ENCODE data around the gene SEC61A2. TPM values are rescaled to one million over a fixed set of nuclear protein-coding genes. Genes with fewer than 3 reads are reported as not detected.

Gene SEC61A2
- total RNA-seq, 1 donor from 2014 or later: 18.6 TPM

DNA sequence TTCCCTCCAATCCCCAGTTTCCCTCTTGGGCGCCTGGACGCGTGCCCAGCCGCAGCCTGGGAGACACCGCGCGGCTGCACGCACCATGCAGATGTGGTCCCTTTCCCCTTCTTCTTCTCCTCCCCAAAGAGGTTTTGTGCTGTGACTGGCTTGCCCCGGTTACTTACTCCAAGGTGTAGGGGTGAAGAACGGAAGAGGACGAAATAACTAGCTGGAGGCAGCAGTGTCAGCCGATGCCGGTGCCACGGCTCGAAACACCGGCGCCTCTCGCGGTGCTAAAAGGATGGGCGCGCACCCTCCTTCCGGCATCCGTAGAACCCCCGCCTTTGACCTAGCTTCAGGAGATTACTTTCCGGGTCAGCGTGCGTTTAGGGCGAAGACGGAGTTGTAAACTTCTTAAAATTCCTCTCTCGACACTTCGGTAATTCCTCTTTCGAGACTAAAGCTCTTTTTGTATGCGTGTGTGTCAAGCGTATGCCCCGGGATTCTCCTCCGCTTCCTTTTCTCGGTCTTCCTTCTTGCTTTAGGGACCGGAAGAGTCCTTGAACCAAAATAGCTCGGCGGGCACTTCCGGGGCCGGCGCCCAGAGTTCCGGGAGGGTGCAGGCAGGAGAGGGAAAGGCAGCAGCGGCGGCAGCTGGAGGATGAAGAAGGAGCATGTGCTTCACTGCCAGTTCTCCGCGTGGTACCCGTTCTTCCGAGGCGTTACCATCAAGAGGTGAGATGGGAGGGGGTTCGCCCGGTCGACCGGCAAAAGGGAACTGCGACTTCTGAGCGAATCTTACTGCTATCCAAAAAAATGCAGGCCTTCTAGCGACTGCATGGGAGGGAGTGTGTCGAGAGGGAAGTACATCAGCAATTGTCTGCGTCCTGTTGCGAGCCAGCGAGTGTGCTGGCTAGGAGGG lies 66.4 kb downstream of the SEC61A2 start, which contains the start of the genes CDC123 and NUDT5:
Gene CDC123, plus strand, starts transcription at position 586 of the 904 bp plus-strand sequence. Its CDS starts 58 bp downstream, at position 644.
Gene NUDT5, minus strand, starts transcription at position 289 of the 904 bp plus-strand sequence. CDS start 9,600 bp downstream, outside the sequence.
- peak; percentile 94 for DNase-seq (ENCODE audit: low read depth)

DNA sequence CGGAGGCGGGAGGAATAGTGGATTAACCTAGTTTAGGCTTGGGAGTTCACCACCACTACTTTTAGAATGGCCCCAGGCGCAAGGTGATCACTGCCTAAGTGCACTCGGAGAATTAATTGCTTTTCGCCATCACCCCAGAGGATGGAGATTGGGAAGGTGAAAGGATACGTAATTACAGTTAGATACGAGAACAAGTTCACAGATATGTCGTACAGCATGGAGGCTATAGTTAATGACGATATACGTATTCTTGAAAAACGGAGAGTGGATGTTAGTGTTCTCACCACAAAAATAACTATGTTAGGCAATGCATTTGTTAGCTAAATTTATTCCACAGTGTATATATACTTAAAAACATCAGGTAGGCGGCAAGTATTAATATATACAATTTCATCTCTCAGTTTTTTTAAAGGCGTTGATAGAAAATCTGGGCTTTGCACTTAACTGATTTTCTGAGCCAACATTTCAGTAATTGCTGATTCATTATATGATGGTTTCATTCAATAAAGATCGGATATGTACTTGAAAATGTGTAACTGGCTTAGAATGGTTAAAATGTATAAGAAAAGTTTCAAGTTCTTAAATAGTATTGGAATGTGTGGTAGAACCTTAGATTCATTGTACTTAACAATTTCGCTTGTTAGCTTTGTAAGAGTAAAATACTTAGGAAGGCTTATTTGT lies 67.2 kb downstream of the SEC61A2 start:
- no peak for DNase-seq (ENCODE audit: low read depth)

DNA sequence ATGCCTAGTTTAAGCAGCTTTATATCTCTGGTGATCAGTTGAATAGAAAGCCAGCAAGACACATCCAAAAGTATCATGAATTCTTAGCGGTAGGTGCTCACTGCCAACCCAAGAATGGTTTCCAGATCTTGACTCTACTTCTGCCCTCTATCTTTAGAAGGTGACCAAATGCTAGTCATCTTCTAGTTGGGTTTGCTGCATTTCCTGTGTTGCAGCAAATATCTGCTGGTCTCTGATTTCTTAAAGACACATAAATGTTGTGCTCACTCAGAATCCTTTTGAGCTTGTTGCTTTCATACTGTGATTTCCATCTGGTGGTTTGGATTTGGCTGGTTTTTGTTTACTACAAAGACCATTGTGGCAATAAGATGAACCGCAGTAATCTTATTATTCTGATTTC lies 68.7 kb downstream of the SEC61A2 start:
- DNase-seq (ENCODE audit: low read depth): no peak

DNA sequence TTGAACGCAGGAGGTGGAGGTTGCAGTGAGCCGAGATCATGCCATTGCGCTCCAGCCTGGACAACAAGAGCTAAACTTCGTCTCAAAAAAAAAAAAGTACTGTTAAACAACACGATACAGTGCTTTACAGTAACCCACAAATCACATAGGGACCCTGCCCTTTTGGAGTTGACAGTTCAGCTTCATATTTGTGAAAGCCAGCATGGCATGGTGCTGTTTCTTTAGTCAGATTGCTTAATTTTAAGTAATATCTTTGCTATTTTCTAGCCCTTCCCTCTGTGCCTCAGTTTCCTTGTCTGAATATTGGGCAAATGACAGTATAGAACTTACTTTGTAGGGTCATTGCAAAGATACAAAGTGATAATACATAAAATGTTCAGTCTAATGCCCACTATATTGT lies 71.4 kb downstream of the SEC61A2 start:
- DNase-seq (ENCODE audit: low read depth): no peak

DNA sequence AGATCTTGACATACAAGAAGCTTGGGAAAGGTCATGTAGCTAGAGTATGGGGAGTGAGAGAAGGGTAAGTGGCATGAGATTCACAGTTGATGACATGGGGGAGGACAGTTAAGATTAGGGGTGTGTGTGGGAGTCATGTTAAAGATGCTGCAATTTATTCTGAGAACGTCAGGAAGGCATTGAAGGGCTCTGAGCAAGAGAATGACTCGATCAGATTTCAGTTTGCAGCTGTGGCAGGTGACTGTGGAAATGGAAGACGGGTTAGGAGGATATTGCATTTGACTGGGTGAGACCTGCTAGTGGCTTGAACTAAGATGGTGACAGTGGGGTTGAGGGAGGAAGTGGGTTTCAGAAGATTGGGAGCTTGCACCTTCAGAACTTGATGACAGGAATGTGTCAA lies 72.1 kb downstream of the SEC61A2 start:
- peak; percentile 39 for DNase-seq (ENCODE audit: low read depth)

DNA sequence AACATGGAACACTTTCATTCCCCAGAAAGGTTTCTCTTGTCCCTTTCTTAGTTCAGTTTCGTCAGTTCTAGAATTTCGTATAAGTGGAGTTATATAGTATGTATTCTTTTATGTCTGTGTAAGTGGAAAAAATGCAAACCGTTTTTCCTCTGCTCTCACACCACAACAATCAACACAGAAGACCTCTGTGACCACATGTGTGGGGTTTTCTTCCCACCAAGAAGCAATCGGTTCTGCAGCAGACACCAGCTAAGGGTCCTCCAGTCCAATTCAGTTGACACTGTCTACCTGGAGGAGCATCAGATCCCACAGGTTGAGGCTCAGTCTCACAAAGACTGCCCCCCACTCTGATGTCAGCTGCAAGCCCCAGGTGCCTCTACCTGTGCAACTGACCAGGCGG lies 72.7 kb downstream of the SEC61A2 start:
- DNase-seq (ENCODE audit: low read depth): no peak

DNA sequence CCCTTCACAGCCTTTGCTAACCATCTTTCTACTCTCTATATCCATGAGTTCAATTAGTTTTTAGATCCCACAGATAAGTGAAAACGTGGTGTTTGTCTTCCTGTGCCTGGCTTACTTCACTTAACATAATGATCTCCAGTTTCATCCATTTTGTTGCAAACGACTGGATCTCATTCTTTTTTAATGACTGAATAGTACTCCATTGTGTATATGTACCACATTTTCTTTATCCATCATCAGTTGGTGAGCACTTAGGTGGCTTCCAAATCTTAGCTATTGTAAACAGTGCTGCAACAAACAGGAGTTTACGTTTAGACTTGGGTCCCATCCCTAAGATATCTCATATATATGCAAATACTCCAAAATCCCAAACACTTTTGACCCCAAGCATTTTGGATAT lies 75.6 kb downstream of the SEC61A2 start:
- no peak for DNase-seq (ENCODE audit: low read depth)

DNA sequence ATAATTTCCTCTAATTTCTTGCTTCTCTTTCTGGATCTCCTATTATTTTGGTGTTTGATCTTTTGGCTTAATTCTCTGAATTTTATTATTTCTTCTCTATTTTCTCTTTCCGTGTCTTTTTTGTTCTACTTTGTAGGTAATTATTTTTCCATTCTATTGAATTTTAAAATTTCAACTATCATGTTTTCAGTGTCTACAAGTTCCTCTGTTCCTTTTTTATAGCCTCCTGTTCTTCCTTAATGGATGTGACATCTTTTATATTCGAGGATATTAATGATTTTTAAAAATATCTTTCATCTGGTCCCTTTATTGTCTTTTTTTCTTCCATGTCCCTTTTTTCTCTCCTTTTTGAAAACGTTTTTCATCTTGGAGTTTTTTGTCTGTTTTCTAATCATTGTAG lies 77.6 kb downstream of the SEC61A2 start:
- no peak for DNase-seq (ENCODE audit: low read depth)

DNA sequence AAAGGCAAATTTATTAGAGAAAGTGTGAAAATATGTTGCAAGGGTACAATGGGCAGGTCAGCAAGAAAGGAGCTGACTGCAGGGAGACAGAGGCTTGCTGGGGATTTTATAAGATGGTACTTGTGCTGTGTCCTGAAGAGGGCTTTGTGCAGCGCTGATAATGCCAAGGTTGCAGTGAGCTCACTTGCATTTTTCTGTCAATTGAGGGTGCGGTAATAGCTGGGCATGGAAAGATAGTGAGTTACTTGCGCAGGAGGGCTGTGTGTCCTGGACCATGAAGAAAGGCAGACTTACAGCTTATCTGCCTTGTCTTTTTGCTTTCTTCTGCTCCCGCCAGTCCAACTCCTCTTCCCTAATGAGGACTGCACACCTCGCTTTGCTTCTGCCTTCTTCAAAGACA lies 79.0 kb downstream of the SEC61A2 start:
- DNase-seq (ENCODE audit: low read depth): no peak

DNA sequence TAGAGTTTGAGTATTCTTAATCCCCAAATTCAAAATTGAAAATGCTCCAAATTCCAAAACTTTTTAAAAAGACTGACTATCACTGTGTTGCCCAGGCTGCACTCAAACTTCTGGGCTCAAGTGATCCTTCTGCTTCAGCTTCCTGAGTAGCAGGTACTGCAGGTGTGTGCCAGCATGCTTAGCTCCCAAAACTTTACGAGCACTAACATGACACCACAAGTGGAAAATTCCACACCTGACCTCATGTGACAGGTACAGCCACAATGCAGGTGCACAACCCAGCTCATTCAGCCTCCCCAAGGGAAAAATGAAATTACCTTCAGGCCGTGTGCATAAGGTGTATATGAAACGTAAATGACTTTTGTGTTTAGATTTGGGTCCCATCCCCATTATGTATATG lies 83.0 kb downstream of the SEC61A2 start:
- no peak for DNase-seq (ENCODE audit: low read depth)

DNA sequence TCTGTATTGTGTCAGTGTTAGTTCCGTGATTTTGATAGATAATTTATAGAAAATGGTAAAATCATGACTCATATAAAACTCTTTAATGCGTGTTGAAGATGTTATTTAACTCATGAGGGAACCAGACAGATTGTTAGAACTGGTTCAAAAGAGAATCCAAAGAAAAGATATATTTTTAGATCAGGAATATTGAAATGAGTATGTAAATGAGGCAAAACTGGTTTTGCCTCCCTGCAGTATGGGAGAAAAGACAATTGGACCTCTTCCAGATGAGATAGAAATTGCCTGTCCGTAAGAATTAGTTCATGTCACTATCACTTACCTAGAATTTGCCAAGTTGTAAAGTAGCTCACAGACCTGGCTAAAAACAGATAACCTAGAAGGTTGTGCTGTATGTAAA lies 84.1 kb downstream of the SEC61A2 start:
- no peak for DNase-seq (ENCODE audit: low read depth)

DNA sequence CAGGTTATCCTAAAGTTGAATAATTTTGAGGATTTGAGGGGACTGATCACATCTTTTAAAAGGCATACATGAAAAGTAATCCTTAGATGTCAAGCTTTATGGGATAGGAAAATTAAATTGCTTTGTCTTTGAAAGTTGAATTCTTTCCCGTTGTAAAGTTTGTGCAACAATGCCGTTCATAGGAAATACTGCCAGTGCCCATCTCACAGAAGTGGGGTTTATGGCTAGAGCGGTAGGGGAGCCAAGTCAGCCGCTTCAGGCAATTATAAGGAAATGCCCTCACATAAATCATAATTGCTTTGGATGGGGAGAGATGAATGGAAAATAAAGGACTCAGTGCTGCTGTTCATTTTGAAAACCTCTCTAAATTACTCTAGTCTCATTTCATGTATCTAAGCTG lies 84.6 kb downstream of the SEC61A2 start:
- DNase-seq (ENCODE audit: low read depth): no peak

DNA sequence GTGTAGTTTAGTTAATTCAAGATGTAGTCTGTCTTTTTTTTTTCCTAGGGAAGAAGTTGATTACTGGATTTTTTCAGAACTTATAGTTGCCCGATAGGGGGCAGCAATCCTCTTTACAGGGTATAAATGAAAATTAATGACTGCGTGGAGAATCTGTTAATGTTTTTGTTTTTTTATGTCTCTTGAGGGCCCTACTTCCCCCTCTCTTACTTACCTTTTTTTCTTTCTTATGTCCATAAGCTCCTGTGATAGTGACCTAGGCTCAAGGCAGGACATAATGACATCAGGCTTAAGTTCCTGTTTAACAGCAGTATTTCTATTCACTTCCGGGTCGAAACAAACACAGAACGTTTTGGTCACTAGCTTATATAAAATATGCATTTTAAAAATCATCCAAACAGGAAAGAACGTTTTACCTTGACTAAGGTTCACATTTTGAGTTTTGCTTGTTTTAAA lies 85.3 kb downstream of the SEC61A2 start:
- peak; percentile 62 for DNase-seq (ENCODE audit: low read depth)

MicroRNAs encoded within 50 kb of the gene (microRNA counts, 767-probe panel; counts per million panel counts)
- not detected for microRNA hsa-miR-548ak

Small RNA genes lying within 50 kb of the gene (microRNA-seq; reads per million reads assigned to microRNA genes)
- gene MIR548AK: not detected

Other genes starting within 250 kb of the SEC61A2 start
- gene UPF2, start 86.9 kb upstream of the SEC61A2 start, total RNA-seq: 14.1 and 17.0 TPM in 2 replicates
- gene DHTKD1, start 60.7 kb upstream of the SEC61A2 start, total RNA-seq: 15.0 and 20.5 TPM in 2 replicates
- 27.9 and 30.7 TPM in 2 replicates for gene NUDT5, start 66.2 kb downstream of the SEC61A2 start, total RNA-seq
- gene CDC123, start 66.5 kb downstream of the SEC61A2 start, total RNA-seq: 61.7 and 83.4 TPM in 2 replicates
- 0.52 and 0.96 TPM in 2 replicates for gene CAMK1D, start 219.9 kb downstream of the SEC61A2 start, total RNA-seq